ENCODE measurements around the gene PSMD14. TPM values are rescaled to one million over a fixed set of nuclear protein-coding genes. Genes with fewer than 3 reads are reported as not detected.
"Not testable (repeated sequence)": the region's sequence is repeated elsewhere in the genome, so short reads cannot be mapped to it uniquely, and the experiment has no call there.

The PSMD14 gene
- total RNA-seq, 2 experiments from 2014 or later = 70.9 to 72.9 TPM

GRCh38 chr2:161306919-161307318 is 1.3 kb upstream of the PSMD14 start:
- peaks cover 6% of the 10 kb centered on the region for H3K9me3 Mint-ChIP-seq
- CTCF ChIA-PET = no interaction called here
- peaks cover 18% of the 10 kb centered on the region for H3K27me3 Mint-ChIP-seq
- H3K4me3 Mint-ChIP-seq = peak overlapping the region; percentile 84
- no peak overlapping the region for H3K27ac Mint-ChIP-seq
- peaks cover 34% of the 10 kb centered on the region for H3K4me1 Mint-ChIP-seq
- POLR2A ChIA-PET = interaction anchor here (1.4 to 1.7 kb wide), 2 partner anchors 26 to 69 kb away, joined by 4 read pairs; no protein-coding TSS in a partner anchor
- peaks cover 32% of the 10 kb centered on the region for H3K36me3 Mint-ChIP-seq (ENCODE audit: low read depth)
- no peak for DNase-seq

DNA sequence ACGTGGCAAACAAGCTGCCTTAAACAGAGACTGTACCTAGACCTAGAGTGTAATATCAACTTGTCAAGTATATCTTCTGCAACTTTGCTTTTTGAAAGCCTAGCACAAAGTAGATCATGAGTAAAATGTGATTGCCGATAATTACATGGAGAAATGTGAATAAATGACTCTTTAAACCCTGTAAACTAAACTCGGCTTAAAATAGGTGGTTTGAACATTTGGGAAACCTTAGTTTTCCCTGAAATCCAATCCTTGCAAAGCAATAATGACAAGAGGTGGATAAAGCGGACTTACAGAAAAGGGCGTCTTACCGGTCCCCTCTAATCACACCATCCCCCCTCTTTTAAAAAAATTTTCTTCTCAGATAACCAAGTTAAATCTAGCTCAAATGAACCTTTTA is 549 bp upstream of the PSMD14 start:
- peaks cover 38% of the 10 kb centered on the region for H3K4me1 Mint-ChIP-seq
- POLR2A ChIA-PET = interaction anchor here (0.7 to 2.3 kb wide), 39 partner anchors 9 to 1011 kb away, joined by 3 to 24 read pairs (median 4); partner anchors contain the start of genes DPP4, IFIH1, TANK and TBR1
- H3K4me3 Mint-ChIP-seq = peak overlapping the region; percentile 84
- H3K27ac Mint-ChIP-seq = peak overlapping the region; percentile 84
- DNase-seq = no peak
- peaks cover 11% of the 10 kb centered on the region for H3K27me3 Mint-ChIP-seq
- peaks cover 6% of the 10 kb centered on the region for H3K9me3 Mint-ChIP-seq
- CTCF ChIA-PET = interaction anchor here (0.7 to 1.3 kb wide), 2 partner anchors 12 to 33 kb away, joined by 3 to 5 read pairs; no protein-coding TSS in a partner anchor
- peaks cover 34% of the 10 kb centered on the region for H3K36me3 Mint-ChIP-seq (ENCODE audit: low read depth)

DNA sequence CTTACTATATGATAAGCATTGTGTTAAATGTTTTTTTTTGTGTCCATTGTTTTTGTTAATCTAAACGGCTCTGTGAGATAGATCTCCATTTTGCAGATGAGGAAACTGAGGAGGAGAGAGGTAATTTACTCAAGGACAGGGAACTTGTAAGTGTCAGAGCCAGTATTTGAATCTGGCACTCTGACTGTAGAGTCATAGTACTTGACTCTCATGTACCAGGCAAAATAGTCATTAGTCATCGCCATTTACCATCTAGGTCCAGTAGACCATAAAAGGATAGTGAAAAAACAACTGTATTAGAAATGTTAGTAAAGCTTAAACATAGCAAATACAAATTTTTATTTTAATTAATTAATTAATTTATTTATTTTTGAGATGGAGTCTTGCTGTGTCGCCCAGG is 4.8 kb downstream of the PSMD14 start:
- Mint-ChIP-seq H3K9me3 (no peaks in the 10 kb centered on the region), H3K27ac (no peak overlapping the region), H3K4me3 (no peak overlapping the region), H3K36me3 (ENCODE audit: low read depth) (peaks cover 52% of the 10 kb centered on the region), H3K4me1 (peaks cover 44% of the 10 kb centered on the region), H3K27me3 (no peaks in the 10 kb centered on the region)
- ChIA-PET POLR2A (no interaction called here), CTCF (interaction anchor here (1.5 kb wide), 1 partner anchor 634 kb away, joined by 3 read pairs; no protein-coding TSS in a partner anchor)
- no peak for DNase-seq

DNA sequence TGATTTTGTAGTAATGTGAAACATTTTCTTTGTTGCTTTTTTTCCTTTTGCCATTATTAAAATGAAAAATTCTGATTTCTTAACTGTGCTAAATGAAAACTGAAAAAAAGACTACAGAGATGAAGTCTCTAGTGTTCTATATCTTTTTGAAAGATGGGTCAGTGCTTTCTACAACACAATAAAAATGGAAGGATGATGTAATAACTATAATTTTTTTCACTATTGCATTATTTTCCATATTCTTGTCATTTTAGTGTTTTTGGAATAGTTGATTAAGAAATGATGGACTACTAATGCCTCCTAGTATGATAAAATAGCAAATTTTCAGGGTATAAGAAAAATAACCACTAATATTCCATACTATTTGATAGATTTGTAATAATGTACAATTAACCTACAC is 7.2 kb downstream of the PSMD14 start:
- H3K4me3 Mint-ChIP-seq = no peak overlapping the region
- H3K27ac Mint-ChIP-seq = no peak overlapping the region
- peaks cover 29% of the 10 kb centered on the region for H3K4me1 Mint-ChIP-seq
- ChIA-PET POLR2A (no interaction called here), CTCF (interaction anchor here (0.7 kb wide), 1 partner anchor 933 kb away, joined by 3 read pairs; no protein-coding TSS in a partner anchor)
- no peak for DNase-seq
- H3K9me3 Mint-ChIP-seq = no peaks in the 10 kb centered on the region
- H3K36me3 Mint-ChIP-seq (ENCODE audit: low read depth) = peaks cover 44% of the 10 kb centered on the region
- H3K27me3 Mint-ChIP-seq = no peaks in the 10 kb centered on the region

GRCh38 chr2:161316701-161317100 is 8.5 kb downstream of the PSMD14 start:
- ChIA-PET POLR2A (interaction anchor here (1.0 kb wide), 1 partner anchor 9 kb away, joined by 5 read pairs; the partner anchor contains the start of gene PSMD14), CTCF (no interaction called here)
- peaks cover 52% of the 10 kb centered on the region for H3K36me3 Mint-ChIP-seq (ENCODE audit: low read depth)

DNA sequence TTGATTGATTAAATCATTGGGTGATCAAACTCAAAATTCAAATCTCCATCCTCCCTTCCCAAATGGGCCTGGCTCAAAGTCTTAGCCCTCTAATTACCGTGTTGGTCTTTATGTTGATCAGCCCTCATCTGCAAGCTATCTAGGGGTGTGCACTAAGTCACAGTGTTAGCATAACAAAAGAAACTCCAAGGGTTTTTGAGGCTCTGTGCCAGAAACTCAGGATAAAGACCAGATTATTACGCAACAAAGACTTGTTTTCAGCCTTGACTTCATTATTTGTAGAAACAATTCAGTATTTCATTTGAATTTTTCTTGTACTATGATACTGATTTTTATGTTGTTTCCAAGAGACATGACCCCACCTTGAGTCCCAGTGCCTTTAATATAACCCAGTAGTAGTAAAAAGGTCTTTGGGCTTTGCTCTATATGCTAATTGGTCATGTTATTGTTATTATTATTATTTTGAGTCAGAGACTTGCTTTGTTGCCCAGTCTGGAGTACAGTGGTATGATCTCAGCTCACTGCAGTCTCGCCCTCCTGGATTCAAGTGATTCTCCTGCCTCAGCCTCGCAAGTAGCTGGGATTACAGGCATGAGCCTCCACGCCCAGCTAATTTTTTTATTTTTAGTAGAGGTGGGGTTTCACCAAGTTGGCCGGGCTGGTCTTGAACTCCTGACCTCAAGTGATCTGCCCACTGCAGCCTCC is 13.9 kb downstream of the PSMD14 start:
- Mint-ChIP-seq H3K4me1 (peaks cover 6% of the 10 kb centered on the region), H3K9me3 (no peaks in the 10 kb centered on the region), H3K27me3 (no peaks in the 10 kb centered on the region), H3K27ac (no peak overlapping the region), H3K36me3 (ENCODE audit: low read depth) (peaks cover 62% of the 10 kb centered on the region), H3K4me3 (no peak overlapping the region)
- DNase-seq = no peak
- ChIA-PET CTCF (no interaction called here), POLR2A (interaction anchor here (3.6 kb wide), 1 partner anchor 14 kb away, joined by 16 read pairs; the partner anchor contains the start of gene PSMD14)

More at GRCh38 chr2:161316701-161317100, 8.5 kb downstream of the PSMD14 start:
- Mint-ChIP-seq H3K27ac (no peak overlapping the region), H3K9me3 (no peaks in the 10 kb centered on the region), H3K27me3 (no peaks in the 10 kb centered on the region), H3K4me3 (no peak overlapping the region), H3K4me1 (peaks cover 23% of the 10 kb centered on the region)
- no peak for DNase-seq

- Mint-ChIP-seq H3K27ac (no peak overlapping the region), H3K4me1 (peaks cover 4% of the 10 kb centered on the region), H3K4me3 (no peak overlapping the region), H3K9me3 (no peaks in the 10 kb centered on the region), H3K27me3 (no peaks in the 10 kb centered on the region), H3K36me3 (ENCODE audit: low read depth) (peaks cover 60% of the 10 kb centered on the region)
- ChIA-PET CTCF (no interaction called here), POLR2A (interaction anchor here (3.6 kb wide), 1 partner anchor 16 kb away, joined by 16 read pairs; the partner anchor contains the start of gene PSMD14)
- DNase-seq = no peak
Measured at GRCh38 chr2:161324876-161325275, 16.7 kb downstream of the PSMD14 start.

- Mint-ChIP-seq H3K27me3 (no peaks in the 10 kb centered on the region), H3K27ac (no peak overlapping the region), H3K36me3 (ENCODE audit: low read depth) (peaks cover 50% of the 10 kb centered on the region), H3K9me3 (no peaks in the 10 kb centered on the region), H3K4me1 (peaks cover 4% of the 10 kb centered on the region), H3K4me3 (no peak overlapping the region)
- POLR2A ChIA-PET = no interaction called here
- DNase-seq = no peak
- CTCF ChIA-PET = no interaction called here
Measured at GRCh38 chr2:161327582-161327981, 19.4 kb downstream of the PSMD14 start.

DNA sequence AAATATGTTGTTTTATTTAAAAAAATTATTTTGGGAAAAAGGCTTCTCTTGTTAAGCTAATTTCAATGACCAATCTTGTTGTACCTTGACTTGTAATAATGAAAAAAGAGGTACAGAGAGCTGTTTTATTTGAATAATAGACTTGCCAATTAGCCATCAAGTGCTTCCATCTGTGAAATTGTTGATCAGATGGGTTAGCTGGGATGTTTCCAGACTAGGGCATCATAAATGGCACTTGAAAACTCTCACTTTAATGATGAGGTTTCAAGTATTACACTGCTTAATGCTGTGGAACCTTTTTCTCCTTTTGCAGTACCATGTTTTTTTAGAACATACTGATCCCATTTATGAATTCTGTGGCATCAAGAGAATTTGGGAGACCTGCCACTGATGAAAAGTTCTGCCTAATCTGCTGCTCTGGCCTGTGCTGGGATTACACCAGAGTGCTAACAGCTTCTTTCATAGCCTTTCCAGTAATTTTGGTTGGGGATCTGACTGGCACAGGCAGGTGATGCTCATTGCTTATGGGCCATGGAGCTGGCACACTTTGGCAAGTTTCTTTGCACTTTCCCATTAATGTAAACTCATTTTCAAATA is 24.2 kb downstream of the PSMD14 start:
- Mint-ChIP-seq H3K4me3 (no peak overlapping the region), H3K36me3 (ENCODE audit: low read depth) (peaks cover 26% of the 10 kb centered on the region), H3K9me3 (no peaks in the 10 kb centered on the region), H3K4me1 (no peaks in the 10 kb centered on the region), H3K27ac (no peak overlapping the region), H3K27me3 (no peaks in the 10 kb centered on the region)
- ChIA-PET CTCF (no interaction called here), POLR2A (interaction anchor here (1.1 kb wide), 1 partner anchor 12 kb away, joined by 3 read pairs; no protein-coding TSS in a partner anchor)
- no peak for DNase-seq

DNA sequence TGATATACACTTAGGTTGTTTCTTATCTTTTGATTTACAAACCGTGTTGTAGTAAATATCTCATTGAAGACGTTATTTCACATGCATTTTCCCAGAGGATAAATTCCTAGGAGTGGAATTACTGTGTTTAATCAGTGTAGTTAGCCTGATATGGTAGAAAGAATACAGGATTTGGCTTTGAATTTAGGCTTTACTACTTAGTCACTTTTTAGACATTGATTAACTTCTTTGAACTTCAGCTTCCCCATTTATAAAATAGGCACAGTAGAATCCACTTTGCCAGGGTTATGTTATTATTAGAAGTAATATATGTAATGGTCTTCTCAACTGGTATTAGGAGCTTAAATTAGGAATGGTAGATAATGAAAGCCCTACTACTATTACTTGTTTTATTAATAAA is 27.4 kb downstream of the PSMD14 start:
- Mint-ChIP-seq H3K4me3 (no peak overlapping the region), H3K27ac (no peak overlapping the region), H3K4me1 (peaks cover 2% of the 10 kb centered on the region), H3K9me3 (no peaks in the 10 kb centered on the region), H3K36me3 (ENCODE audit: low read depth) (peaks cover 31% of the 10 kb centered on the region), H3K27me3 (no peaks in the 10 kb centered on the region)
- ChIA-PET CTCF (no interaction called here), POLR2A (no interaction called here)
- no peak for DNase-seq

DNA sequence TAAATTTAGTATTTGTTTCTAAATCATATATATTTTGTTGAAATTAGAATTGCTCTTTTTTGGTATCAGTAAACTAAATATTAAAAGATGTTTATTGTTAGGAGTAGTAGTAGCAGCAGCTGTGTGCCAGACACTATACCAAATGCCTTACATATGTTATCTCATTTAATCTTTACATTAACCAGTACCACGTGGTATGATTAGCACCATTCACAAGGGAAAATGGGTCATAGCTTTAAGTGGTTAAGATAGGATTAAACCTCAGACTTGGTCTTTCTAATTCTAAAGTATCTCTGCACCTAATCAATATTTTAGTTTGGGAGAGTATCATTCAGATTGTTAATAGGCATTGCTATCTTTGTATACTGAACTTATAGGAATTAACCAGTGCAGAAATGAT is 29.0 kb downstream of the PSMD14 start:
- no peak for DNase-seq
- Mint-ChIP-seq H3K27ac (no peak overlapping the region), H3K36me3 (ENCODE audit: low read depth) (peaks cover 37% of the 10 kb centered on the region), H3K4me3 (no peak overlapping the region), H3K9me3 (peaks cover 2% of the 10 kb centered on the region), H3K27me3 (no peaks in the 10 kb centered on the region), H3K4me1 (peaks cover 2% of the 10 kb centered on the region)
- ChIA-PET CTCF (no interaction called here), POLR2A (no interaction called here)

- H3K4me3 Mint-ChIP-seq, H3K4me1 Mint-ChIP-seq, H3K27ac Mint-ChIP-seq, DNase-seq, H3K9me3 Mint-ChIP-seq, POLR2A ChIA-PET, CTCF ChIA-PET, H3K27me3 Mint-ChIP-seq: not testable (repeated sequence)
- peaks cover 36% of the 10 kb centered on the region for H3K36me3 Mint-ChIP-seq (ENCODE audit: low read depth)
Measured at GRCh38 chr2:161339532-161339931, 31.3 kb downstream of the PSMD14 start.

DNA sequence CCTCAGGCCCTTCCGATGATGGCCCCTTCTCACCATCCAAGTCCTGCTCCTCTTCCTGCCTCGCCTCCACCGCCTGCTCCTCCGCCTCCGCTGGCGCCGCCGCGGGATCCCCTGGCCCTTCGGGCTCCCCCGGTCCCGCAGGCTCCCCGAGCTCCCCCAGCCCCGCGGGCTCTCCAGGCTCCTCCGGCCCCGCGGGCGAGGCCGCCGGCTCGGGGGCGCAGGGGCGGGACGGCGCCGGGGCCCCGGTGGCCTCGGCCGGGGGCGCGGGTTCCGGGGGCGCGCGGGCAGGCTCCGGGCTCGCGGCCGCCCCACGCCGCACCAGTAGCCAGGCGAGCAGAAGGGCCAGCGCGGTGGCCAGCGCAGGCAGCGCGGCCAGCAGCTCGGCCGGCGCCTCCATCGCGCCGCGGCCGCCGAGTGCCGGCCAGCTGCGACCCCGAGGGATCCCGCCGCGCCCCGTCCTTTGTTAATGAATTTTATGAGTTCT is 32.7 kb downstream of the PSMD14 start:
- H3K4me1 Mint-ChIP-seq, H3K9me3 Mint-ChIP-seq, H3K27ac Mint-ChIP-seq, H3K27me3 Mint-ChIP-seq, DNase-seq, CTCF ChIA-PET, POLR2A ChIA-PET, H3K4me3 Mint-ChIP-seq: not testable (repeated sequence)
- peaks cover 41% of the 10 kb centered on the region for H3K36me3 Mint-ChIP-seq (ENCODE audit: low read depth)
